AG09319 (cell line): ENCODE results near the gene STPG4.

Experiments used
- DNase-seq: peaks from one replicate; pipeline ENCODE4 v3.0.0-alpha.2; 2010; ENCODE audit warnings: low read depth; ENCODE audit errors: extremely low read depth
- CTCF ChIP-seq: IDR thresholded peaks from 2 replicates; pipeline ENCODE4 v1.5.1; 2011; ENCODE audit warnings: low read depth, mild to moderate bottlenecking, inconsistent platforms, low read length, moderate library complexity

Gene STPG4

GRCh38 chr2:47073641-47074040 is 81.5 kb downstream of the STPG4 start:
- no peak for DNase-seq

GRCh38 chr2:47073217-47073616 is 81.9 kb downstream of the STPG4 start:
- no peak for DNase-seq
- TF ChIP-seq CTCF, result no peak

More at GRCh38 chr2:47073641-47074040, 81.5 kb downstream of the STPG4 start:
- TF ChIP-seq CTCF, result no peak

- no peak for DNase-seq
- no peak for TF ChIP-seq CTCF
Measured at GRCh38 chr2:47072728-47073191, 82.3 kb downstream of the STPG4 start.

GRCh38 chr2:47072018-47072691 is 83.0 kb downstream of the STPG4 start:
- DNase-seq, result peak; percentile 77
- no peak; the same call in 1 of the 2 replicates for TF ChIP-seq CTCF

- no peak for TF ChIP-seq CTCF
- DNase-seq, result no peak
Measured at GRCh38 chr2:47070920-47071824, 83.9 kb downstream of the STPG4 start.

GRCh38 chr2:47070155-47070919 is 84.8 kb downstream of the STPG4 start:
- no peak for DNase-seq
- no peak for TF ChIP-seq CTCF
